Measurements from ENCODE around the gene INHBC.

DNA sequence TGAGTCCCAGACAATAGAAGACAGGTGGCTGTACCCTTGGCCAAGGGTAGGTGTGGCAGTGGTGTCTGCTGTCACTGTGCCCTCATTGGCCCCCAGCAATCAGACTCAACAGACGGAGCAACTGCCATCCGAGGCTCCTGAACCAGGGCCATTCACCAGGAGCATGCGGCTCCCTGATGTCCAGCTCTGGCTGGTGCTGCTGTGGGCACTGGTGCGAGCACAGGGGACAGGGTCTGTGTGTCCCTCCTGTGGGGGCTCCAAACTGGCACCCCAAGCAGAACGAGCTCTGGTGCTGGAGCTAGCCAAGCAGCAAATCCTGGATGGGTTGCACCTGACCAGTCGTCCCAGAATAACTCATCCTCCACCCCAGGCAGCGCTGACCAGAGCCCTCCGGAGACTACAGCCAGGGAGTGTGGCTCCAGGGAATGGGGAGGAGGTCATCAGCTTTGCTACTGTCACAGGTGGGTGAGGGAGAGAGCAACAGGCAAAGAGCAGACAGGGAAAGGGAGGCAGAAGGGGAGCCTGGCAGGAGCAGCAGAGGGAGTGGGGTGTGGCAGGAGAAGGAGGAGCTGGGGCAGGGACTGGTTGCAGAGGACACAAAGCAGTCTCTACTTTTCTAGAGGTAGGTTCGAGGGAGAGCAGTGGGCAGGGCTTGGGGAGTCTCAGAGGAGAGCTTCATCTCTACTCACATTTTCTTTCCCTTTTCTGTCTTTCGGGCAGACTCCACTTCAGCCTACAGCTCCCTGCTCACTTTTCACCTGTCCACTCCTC, 21.0 kb downstream of the INHBC start:
- TF ChIP-seq, protein P1, sequence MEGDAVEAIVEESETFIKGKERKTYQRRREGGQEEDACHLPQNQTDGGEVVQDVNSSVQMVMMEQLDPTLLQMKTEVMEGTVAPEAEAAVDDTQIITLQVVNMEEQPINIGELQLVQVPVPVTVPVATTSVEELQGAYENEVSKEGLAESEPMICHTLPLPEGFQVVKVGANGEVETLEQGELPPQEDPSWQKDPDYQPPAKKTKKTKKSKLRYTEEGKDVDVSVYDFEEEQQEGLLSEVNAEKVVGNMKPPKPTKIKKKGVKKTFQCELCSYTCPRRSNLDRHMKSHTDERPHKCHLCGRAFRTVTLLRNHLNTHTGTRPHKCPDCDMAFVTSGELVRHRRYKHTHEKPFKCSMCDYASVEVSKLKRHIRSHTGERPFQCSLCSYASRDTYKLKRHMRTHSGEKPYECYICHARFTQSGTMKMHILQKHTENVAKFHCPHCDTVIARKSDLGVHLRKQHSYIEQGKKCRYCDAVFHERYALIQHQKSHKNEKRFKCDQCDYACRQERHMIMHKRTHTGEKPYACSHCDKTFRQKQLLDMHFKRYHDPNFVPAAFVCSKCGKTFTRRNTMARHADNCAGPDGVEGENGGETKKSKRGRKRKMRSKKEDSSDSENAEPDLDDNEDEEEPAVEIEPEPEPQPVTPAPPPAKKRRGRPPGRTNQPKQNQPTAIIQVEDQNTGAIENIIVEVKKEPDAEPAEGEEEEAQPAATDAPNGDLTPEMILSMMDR (IDR thresholded peaks at IDR 0.05 in 4 of 5, conservative IDR thresholded peaks at IDR 0.05 in 1 of 5): no peak
- peak; percentile 73 for TF ChIP-seq POLR2A (IDR thresholded peaks at IDR 0.05)
